D341Med (cell line): Measurements from ENCODE around the gene LRRC75A.
"Not testable (repeated sequence)": the region's sequence is repeated elsewhere in the genome, so short reads cannot be mapped to it uniquely, and the experiment has no call there.

Source experiments
- DNase-seq: peaks from one replicate; pipeline ENCODE4 v3.0.0; 2012; ENCODE audit warnings: low spot score

Gene LRRC75A

DNA sequence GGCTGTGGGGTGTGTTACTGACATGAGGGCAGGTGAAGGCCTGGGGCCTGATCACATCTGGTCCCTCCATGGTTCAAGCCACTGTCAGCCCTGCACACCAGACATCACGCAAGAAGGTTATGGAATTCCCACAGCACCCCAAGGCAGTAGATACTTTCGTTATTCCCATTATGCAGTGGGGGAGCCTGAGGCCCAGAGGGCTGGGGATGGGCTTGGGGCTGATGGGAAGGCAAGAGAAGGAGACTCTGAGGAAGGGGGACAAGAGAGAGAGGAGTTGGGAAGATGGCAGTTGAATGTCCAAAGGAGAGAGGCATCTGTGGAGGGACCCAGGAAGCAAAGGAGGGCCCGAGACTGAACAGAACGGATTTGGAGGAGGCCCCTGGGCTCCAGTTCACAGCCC is 42.0 kb downstream of the LRRC75A start:
- no peak for DNase-seq

DNA sequence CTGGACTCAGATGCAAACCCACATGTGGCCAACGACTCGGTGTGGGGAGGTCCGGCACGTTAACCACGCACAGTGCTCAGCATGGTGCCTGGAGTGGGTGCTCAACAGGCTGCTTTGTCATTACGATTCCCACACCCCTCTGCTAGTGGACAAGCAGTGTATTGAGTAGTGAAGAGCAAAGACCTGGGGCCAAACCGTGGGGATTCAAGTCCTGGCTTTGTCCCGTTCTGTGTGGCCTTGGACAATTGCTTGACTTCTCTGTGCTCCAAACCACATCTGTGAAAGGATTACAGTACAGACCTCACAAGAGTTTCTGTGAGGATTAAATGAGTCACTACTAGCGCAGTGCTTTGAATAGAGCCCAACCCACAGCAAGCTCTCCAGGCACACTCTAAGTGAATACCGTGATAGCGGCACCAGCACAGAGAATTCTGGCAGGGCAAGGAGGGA is 42.8 kb downstream of the LRRC75A start:
- no peak for DNase-seq

DNA sequence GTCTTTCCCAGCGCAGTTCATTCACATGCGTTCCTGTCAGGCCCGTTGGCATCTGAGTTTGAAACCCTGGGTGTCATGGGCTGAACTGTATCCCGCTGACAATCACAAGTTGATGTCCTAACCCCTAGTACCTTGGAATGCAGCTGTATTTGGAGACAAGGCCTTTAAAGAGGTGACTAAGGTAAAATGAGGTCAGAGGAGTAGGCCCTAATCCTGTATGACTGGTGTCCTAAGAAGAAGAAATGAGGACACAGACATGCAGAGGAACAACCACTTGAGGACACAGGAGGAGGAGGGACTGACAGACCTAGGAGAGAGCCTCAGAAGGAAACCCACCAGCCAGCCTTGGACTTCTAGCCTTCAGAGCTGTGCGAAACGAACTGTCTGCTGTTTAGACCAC is 43.5 kb downstream of the LRRC75A start:
- no peak for DNase-seq

GRCh38 chr17:16447676-16448075 is 44.3 kb downstream of the LRRC75A start:
- DNase-seq: no peak

DNA sequence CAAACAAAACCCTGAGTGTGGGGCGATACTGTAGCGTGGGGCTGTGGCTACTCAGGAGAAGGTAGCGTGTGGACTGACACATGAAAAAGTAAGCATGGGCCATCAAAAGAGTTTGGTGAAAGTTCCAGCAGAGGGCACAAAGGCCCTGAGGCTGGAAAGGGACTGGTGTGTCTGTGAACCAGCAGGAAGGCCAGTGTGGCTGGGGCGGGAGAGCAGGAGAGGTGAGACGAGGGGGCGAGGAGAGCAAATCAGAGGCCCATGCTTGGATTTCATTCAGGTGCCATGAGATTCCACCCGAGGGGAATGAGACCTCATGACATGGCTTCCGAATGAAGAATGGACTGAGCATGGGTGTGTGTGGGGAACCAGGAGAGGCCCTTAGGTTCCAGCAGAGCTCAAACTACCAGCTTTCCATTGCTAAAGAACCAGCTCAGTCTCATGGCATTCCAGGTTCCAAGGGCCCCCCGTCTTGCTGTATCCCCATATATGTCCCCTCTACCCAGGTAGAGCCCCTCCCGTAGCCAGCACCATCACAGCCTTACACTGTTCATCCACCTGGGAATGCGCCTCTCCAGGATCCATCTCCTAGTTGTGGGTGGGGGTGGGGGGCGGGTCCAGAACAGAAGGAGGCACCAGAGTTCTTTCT is 45.5 kb downstream of the LRRC75A start:
- DNase-seq: no peak

- DNase-seq: peak; percentile 62
These were observed 47.6 kb downstream of the LRRC75A start for GRCh38 chr17:16444258-16444886.

DNA sequence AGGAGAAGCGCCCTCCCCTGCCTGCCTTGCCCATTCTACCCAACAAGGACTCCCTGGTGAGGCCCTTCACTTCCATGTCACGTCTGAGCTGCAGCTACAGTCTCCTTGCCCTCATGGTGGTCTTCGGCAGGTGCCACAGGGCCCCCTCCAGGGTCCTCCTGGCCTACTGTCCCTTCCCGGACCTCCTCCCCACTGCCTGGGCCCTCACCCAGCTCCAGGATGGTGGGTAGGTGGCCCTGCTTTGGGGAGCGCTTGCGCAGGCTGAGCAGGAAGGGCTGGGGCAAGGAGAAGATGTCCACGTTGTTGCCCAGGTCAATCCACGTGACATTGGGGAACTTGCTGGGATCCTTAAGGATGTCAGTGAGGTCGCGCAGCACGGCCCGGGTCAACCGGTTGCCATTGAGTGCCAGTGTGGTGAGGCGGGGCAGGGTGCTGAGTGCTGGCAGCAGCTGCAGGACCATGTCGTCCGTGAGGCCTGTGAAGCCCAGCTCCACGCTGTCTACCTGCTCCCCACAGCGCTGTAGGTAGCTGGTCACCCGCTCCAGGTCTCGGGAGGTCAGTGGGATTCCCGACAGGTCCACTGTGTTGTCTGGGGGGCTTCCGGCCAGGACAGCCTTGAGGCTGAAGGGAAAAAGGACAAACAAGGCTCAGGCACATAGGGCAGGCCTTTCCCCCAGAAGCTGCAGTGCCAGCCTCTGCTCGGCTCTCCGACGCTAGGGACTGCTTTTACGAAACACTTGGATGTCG is 48.3 kb downstream of the LRRC75A start:
- no peak for DNase-seq

DNA sequence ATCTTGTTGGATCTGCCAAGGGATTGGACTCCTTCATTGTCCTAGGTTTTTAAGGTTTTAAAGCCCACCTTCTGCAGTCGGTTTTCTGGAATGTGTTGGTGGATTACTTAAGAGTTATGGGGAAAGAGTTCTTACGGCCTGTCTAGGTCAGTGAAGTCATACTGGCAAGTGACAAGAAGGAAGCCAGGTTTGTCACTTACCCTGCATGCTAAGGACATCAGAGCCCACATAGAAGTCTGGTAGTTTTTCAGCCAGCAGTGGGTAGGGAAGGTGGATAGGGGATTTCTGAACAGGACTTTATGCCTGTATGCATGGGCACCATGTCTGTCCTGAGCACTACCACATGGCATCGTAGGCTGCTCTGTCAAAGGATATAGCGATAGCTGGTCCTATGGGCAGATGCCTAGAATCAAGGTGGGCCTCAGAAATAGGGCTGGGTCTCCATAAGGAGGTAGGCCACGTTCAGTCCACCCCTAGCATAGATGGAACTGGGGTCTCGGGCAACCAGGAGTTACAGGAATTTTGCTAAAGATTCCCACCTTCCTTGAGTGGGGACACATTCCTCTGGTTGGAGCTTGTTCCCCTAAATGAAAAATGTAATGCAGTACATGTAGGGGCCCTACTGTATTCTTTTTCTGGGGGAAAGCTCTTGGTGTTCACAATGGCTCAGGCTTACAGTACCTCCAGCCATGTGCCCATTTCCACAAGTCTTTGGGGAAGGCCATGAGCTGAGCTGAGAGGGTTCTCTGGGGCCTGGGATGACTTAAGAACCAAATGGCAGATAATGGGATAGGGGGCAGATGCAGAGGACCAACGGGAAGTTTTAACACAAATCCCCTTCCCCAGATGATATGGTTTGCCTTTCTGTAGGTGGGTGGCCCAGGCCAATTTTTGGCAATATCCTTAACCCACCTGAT is 49.1 kb downstream of the LRRC75A start:
- DNase-seq: no peak

DNA sequence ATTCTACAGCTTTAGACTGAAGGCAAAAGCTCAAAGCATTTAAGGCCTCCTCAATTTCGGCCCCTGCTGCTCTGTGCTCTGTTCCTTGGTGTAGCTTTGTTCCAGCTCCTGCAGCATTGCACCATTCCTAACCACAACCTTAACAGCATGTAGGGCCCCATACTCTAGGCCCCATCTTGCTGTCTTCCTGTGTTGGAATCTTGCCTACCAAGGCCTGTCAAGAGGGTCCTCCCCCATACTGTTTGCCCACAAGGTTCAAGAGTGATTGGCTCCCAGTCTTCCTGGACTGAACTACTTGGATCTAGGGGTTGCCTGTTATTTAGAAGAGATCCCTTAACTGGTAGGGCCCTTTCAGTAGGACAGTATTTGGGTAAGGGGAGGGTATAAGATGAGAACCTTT is 49.9 kb downstream of the LRRC75A start:
- DNase-seq: no peak

- DNase-seq: no peak
These were observed 50.9 kb downstream of the LRRC75A start for GRCh38 chr17:16440901-16441629.

DNA sequence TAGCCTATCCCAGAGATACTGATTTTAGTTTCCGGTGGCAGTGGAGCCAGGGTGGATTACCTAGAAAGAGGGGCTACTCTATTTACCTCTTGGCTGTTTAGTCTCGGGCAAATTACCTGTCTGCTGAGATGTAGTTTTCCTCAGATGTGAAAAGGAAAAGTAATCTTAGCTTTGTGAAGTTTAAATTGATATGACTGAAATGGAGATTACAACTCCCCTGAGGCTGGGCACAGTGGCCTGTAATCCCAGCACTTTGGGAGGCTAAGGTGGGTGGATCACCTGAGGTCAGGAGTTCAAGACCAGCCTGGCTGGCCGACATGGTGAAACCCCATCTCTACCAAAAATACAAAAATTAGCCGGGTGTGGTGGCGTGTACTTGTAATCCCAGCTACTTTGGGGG is 51.6 kb downstream of the LRRC75A start:
- not testable (repeated sequence) for DNase-seq

GRCh38 chr17:16439811-16440351 is 52.1 kb downstream of the LRRC75A start:
- no peak for DNase-seq

GRCh38 chr17:16439303-16439791 is 52.6 kb downstream of the LRRC75A start:
- DNase-seq: no peak

- peak; percentile 93 for DNase-seq
These were observed 53.3 kb downstream of the LRRC75A start for GRCh38 chr17:16438557-16439302.

DNA sequence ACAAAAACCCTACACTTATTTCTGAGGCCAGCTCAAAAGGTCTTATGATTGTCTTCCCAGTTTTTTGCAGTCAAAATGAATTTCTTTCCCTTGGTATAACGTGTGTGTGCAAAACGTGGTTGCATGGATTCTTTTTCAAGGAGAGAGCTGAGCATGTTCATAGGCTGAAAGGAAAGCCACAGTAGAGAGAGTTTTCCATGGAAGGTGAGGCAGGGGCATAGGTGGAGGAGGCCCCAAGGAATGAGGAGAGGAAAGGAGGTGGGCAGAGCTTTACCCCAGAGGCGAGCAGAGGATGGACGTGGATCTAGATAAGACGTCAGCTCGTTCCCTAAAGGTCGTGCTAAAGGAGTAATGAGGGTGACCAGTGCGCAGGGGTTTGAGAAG is 53.8 kb downstream of the LRRC75A start:
- no peak for DNase-seq

GRCh38 chr17:16437083-16437482 is 54.9 kb downstream of the LRRC75A start:
- DNase-seq: no peak

DNA sequence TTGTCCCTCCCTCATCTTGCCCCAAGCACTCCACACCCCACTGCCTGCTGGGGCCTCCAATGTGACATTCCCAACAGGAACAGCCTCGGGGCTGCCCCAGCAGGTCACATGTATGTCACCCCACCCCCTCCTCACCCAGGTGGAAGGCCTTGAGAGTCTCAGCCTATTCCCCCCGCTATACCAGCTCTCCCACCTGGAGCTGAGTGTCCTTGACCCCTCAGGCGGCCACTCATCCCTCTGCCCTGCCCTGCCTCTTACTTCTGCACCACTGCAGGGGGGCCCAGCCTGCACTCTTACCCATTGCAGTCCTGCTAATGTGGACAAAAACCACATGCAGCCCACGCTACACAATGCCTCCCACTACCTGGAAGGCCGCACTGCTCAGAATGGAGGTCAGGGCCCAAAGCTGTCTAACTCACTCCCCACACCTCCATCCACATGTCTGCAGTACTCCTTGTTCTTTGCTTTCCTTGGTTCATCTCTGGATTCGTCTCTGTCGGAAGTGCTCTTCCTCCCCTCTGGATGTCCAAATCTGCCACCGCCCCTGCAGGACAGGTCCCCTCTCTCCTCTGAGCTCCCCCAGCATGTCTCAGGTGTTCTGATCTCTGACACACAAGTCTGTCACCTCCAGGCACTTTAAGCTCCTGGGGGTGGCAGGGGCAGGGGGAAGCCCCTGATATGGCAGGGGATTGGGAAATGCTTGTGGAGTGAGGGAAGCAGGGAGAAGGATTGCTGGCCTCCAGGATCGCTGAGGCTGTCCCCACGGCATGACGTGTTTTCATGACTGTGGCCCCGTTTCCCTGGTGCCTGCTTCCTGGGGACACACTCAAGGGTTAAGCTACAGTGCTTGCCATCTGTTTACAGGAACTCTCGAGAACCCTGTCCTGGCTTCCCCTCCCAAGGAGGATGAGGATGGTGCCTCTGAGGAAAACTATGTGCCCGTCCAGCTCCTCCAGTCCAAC is 55.8 kb downstream of the LRRC75A start:
- DNase-seq: no peak

DNA sequence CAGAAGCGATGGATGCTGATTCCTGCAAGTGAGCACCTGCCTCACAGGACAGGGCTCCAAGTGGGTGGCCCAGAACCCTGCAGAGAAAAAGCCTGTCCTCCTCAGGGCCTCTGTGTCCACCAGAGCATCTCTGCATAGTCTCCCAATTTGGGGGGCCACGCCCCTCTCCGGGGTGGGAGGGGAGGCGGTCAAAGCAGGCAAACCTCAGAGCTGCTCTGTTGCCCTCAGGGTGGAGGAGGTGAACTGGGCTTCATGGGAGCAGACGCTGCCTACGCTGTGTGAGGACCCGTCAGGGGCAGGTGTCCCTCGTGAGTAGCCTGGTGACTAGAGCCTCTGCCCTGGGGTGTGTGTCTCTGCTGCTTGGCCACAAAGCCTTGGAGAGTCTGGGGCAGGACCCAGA is 57.3 kb downstream of the LRRC75A start:
- DNase-seq: no peak

GRCh38 chr17:16433514-16433913 is 58.5 kb downstream of the LRRC75A start:
- no peak for DNase-seq
